GM21526 (cell line): Measurements from ENCODE around the gene MYT1.
"Not testable (repeated sequence)": the region's sequence is repeated elsewhere in the genome, so short reads cannot be mapped to it uniquely, and the experiment has no call there.

Source experiments
- ATAC-seq: cut with Tn5 transposase; IDR thresholded peaks from one replicate; pipeline ENCODE4 v1.9.1; 2021; ENCODE audit warnings: moderate library complexity; ENCODE audit not compliant: unreplicated experiment, low FRiP score

MYT1 gene

DNA sequence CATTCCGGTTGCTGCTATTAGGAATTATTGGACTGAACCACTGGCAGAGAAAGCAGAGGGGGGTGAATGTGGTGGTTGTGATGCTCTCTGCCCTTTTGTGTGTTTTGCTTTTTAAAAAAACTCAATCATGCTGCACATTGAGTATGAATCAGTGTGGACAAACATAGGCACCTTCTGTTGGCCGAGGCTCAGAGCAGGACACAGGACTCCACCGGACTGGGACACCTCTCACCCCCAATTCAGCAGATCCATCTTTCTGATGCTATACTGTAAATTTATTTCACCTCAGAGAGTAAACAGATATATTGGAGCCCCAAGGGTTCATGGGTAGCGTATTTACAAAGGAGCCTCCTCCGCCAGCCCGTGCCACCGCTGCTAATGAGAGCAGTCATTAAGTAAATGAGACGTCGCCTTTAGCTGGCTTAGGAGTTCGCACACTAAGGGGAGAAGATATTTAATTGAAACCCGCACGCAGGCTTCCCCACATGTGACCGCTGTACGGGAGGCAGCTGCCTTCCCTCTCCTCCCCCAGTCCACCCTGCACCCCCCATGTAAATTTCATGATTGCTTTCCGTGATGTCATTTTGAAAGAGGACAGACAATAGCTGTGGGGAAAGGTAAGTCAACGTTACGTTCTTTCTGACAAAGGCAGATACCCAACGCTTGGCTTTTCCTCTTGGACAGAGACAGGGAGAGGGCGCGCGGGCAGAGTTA lies at the start of gene MYT1:
Gene MYT1 (plus strand): TSS at position 330 of the 714 bp plus-strand sequence. CDS start 34,410 bp downstream, outside the sequence.
- ATAC-seq = no peak

DNA sequence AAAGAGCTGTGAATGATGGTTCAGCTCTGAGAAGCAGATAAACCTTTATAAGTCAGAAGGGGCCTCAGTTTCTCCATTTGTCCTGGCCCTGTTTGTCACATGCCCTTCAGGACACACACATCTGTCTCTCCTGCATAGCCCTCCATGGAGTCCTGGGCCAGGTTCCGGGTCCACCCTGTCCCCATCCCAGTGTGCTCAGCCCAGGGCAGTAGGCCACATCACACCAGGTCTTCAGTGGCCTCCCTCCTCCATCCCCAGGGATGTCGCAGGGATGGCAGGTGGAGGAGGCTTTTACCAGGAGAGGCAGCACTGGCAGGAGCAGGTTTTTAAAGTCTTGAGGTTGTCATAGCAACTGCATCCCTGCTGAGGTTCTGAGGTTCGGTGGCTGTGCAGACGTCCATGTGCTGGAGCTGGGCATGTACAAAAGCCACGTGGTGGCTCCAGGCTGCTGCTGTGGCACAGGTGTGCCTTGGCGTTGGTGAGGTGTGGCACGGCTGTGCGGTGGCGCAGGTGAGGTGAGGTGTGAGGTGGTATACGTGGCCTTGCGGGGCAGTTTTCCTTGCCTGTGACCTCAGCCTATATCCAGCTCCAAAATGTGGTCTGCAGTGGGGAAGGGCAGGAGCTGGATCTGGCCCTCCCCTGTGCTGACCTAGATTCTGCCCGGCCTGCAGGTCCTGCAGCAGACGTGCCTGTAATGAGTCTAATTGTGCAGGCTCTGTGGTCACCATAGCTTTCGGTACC lies 48.9 kb upstream of the MYT1 start:
- ATAC-seq = no peak

DNA sequence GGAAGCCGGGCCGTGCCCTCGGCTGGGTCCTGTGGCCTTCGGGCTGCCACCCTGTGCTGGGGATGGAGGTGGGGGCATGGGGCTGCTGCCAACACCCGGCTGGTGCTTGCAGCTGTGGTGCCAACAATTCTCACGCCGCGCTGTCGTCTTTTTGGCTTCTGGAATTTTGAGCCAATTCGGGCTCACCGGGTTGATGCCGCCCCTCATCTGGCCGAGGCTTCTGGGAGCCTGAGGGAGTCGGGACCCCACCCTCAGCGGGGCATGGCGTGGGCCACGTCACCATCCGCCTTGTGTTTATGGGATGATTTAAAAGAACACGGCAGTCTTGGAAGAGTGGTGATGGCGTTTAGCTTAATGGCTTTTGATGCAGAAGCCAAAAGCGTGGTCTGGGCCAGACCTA lies 48.2 kb upstream of the MYT1 start:
- ATAC-seq = no peak

DNA sequence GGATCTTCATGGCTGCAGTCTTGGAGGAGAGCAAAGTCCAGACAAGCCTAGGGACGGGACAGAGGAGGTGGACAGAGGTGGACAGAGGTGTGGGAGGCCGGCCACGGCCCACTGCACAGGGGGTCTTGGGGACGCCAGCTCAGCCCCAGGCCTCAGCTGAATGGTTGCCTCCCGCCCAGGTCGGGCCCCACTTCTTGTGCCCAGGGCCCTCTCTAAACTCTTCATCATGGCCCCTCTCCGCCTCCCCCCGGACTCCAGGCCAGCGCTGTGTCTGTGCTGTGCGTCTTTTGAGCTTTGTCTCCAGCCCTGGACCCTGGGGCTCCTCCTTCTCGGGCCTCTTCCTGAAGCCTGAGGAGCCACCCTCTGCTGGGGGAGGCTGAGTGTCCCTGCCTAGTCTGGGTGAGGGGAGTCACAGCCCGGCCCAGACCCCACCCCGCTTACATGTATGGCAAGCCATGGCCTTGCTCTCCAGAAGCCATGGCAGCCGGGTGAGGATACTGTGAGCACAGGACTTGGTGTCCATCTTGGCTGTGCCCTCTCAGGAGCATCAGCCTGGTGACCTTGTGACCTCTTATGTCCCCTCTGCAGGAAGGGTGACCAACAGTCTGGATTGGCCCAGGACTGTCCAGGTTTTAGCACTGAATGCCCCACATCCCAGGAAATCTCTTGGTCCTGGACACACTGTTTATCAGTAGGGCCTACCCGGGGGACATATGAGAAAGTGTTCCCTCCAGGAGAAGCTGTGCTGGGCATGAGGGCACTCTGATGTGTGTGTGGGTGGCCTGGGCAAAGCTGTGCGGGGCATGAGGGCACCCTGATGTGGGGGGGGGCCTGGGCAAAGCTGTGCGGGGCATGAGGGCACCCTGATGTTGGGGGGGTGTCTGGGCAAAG lies 47.5 kb upstream of the MYT1 start:
- ATAC-seq = no peak

DNA sequence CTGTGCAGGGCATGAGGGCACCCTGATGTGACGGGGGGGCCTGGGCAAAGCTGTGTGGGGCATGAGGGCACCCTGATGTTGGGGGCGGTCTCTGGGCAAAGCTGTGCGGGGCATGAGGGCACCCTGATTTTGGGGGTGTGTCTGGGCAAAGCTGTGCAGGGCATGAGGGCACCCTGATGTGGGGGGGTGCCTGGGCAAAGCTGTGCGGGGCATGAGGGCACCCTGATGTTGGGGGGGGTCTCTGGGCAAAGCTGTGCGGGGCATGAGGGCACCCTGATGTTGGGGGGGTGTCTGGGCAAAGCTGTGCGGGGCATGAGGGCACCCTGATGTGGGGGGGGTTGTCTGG lies 46.8 kb upstream of the MYT1 start:
- ATAC-seq = not testable (repeated sequence)

DNA sequence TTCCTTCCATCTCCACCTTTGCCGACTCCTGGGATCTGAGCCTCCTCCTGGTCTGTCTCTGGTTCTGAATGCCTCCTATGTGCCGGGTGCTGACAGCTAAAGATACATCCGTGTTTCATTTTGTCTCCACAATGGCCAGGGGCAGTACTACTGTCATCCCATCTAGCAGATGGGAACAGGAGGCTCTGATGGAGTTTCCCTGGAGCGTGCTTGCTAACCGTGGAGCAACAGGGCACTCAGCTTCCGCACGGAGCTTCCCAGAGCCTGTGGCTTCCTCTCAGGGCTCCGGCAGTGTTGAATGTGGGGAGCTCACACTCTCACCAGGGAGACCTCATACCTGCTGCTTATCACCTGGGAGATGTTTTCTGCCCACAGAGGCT lies 45.0 kb upstream of the MYT1 start:
- ATAC-seq = no peak

DNA sequence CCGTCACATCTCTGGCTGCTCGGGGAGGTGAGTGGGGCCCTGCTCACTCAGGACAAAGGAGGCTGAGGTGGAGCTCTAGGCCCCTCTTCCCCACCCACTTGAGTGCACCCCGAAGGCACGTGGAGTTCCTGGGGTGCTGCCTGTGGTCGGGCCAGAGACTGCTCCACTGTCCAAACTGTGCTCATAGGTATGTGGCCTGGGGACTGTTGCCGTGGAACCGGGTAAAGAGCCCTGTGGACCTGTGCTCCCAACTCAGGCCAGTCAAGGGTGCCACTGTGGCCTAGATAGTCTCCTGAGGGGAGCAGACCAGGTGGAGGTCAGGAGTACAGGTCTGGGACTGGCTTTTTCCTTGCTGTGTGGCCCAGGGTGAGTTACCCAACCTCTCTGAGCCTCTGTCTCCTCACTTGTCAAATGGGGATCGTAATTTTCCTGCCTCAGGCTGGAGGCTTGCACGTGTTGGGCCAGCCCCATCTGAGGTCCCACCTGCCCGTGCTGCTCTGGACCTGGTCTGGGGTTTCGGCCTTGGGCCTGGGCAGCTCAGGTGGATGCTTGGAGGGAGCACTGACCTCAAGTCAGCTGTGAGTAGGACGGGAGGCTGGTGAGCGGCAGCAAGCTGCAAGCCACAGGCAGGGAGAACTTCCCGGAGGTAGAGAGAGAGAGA lies 44.4 kb upstream of the MYT1 start:
- ATAC-seq = no peak

DNA sequence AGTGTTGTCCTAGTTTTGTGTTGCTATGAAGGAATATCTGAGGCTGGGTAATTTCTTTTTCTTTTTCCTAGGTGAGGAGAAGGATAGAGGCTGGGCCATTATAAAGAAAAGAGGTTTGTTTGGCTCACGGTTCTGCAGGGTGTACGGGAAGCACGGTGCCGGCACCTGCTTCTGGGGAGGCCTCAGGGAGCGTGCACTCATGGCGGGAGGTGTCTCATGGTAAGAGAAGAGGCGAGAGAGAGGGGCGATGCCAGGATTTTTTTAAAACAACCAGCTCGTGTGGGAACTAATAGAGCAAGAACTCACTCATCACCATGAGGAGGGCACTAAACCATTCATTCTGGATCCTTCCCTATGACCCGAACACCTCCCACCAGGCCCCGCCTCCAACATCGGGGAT lies 42.7 kb upstream of the MYT1 start:
- no peak for ATAC-seq

DNA sequence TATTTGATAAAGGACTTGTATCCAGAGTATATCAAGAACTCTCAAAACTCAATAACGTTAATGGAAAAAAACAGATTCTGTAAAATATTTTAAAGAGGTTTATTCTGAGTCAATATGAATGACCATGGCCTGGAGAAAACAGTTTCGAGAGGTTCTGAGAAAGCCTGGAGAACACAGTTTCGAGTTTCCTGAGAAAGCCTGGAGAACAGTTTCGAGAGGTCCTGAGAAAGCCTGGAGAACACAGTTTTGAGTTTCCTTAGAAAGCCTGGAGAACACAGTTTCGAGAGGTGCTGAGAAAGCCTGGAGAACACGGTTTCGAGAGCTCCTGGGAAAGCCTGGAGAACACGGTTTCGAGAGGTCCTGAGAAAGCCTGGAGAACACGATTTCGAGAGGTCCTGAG lies 41.3 kb upstream of the MYT1 start:
- not testable (repeated sequence) for ATAC-seq

DNA sequence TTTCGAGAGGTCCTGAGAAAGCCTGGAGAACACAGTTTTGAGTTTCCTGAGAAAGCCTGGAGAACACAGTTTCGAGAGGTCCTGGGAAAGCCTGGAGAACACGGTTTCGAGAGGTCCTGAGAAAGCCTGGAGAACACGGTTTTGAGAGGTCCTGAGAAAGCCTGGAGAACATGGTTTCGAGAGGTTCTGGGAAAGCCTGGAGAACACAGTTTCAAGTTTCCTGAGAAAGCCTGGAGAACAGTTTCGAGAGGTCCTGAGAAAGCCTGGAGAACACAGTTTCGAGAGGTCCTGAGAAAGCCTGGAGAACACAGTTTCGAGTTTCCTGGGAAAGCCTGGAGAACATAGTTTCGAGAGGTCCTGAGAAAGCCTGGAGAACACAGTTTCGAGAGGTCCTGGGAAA lies 40.7 kb upstream of the MYT1 start:
- ATAC-seq = not testable (repeated sequence)

DNA sequence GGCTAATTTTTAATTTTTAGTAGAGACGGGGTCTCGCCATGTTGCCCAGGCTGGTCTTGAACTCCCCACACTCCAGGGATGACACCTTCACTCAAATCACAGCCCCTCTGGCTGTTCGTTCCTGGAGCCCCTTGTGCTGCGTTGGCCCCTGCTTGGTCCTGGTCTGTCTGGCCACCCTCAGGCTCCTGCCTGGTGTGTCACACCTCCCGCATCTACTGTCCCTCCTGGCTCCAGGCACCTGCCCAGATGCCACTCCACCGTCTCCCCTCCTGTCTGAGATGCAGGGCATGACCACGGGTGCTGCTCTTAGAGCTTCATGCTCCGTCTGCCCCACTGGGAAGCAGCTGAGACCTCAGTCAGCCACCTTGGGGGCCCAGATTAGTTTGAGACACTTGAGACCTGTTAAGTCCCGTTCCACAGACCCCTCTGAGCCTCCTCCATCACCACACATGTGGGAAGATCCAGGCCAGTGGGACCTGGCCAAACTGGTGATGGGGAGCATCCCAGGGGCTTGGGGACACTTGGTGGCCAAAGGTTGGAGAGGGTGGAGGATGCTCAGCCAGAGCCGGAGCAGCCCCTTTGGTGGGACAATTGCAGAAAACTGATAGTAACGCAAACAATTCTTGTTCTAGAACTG lies 35.0 kb upstream of the MYT1 start:
- ATAC-seq = no peak

DNA sequence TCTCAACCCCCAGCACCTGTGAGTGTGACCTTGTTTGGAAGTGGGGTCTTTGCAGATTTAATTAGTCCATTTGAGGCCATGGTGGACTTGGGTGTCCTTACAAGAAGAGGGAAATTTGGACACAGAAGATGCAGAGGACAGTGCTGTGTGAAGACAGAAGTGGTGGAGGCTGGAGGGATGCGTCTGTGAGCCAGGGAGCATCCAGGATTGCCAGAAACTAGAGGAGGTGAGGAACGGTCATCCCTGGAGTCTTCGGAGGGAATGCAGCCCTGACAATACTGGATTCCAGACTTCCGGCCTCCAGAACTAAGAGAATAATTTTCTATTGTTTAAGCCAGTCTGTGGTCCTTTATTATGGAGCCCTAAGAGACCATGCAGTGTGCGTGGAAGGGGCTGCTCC lies 34.0 kb upstream of the MYT1 start:
- ATAC-seq = no peak

DNA sequence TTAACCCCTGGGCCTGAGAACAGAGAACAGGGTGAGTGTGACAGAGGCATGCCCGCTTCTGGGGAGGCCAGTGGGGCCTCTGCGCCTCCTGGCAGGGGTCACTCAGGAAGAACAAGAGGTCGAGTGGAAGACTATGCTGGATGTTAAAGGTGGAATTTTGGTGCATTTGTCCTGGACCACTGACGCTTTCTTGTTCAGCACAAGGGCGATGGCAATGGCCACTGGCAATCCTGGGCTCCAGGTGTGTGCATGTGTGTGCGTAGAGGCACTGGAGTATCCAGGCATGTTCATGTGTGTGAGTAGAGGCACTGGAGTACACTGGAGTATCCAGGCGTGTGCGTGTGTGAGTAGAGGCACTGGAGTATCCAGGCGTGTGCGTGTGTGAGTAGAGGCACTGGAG lies 33.4 kb upstream of the MYT1 start:
- no peak for ATAC-seq

DNA sequence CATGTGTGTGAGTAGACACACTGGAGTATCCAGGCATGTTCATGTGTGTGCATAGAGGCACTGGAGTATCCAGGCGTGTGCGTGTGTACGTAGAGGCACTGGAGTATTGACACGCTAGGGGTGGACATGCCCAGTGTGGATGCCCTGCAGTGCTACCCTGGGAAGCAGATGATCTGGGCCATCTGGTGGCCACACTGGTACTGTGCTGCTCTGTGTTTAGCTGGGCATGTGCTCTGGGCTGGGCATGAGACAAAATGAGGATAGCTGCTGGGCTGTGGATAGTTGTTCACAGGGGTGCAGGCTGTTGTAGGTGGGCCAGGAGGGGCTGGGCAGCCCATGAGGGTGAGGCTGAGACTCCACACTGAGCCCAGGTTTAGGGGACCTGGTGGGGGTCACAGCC lies 32.8 kb upstream of the MYT1 start:
- no peak for ATAC-seq

DNA sequence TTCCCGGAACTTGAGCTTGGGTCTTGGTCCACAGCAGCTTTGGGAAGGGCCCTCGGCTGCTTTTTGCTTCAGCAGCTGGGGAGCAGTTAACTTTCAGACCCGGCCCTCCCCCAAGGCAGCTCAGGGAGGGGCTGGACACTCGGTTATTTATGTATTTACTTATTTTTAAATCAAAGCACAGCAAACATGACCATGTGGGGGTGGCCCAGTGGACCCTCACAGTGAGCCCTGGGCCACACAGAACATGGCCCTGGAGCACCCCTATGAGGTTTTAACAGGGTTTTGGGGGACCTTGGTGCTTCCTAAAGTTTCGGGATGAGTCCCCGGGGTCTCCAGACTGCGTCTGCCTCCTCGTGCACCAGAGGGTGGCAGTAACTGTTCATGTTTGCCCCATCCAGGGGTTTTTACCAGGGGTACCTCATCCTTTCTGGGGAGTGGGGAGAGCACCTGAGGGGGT lies 30.3 kb upstream of the MYT1 start:
- ATAC-seq = no peak

DNA sequence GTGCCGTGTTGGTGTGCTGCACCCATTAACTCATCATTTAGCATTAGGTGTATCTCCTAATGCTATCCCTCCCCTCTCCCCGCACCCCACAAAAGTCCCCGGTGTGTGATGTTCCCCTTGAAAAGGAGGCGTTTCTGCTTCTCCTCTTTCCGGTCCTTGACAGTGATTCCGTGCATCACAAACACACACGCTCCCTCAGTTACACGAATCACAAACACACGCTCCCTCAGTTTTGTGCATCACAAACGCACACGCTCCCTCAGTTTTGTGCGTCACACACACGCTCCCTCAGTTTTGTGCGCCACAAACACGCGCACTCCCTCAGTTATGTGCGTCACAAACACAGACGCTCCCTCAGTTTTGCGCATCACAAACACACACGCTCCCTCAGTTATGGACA lies 29.5 kb upstream of the MYT1 start:
- ATAC-seq = not testable (repeated sequence)

DNA sequence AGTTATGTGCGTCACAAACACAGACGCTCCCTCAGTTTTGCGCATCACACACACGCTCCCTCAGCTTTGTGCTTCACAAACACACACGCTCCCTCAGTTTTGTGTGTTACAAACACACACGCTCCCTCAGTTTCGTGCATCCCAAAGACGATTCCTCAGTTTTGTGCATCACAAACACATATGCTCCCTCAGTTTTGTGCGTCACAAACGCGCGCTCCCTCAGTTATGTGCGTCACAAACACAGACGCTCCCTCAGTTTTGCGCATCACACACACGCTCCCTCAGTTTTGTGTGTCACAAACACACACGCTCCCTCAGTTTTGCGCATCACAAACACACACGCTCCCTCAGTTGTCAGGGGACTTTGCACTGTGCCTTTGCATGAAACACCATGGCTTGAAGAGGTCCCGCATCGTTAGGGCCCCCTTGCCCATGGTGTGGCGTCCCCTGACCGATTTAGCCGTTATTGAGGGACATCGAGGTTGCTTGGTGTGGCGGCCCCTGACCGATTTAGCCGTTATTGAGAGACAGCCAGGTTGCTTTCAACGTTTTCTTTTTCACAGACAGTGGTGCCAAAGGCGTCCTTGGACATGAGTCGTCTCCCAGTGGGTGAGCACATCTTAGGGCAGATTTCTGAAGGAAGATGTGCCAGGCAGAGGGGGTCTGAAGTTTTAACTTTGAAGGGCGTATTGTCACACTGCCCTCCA lies 28.1 kb upstream of the MYT1 start:
- ATAC-seq = no peak

DNA sequence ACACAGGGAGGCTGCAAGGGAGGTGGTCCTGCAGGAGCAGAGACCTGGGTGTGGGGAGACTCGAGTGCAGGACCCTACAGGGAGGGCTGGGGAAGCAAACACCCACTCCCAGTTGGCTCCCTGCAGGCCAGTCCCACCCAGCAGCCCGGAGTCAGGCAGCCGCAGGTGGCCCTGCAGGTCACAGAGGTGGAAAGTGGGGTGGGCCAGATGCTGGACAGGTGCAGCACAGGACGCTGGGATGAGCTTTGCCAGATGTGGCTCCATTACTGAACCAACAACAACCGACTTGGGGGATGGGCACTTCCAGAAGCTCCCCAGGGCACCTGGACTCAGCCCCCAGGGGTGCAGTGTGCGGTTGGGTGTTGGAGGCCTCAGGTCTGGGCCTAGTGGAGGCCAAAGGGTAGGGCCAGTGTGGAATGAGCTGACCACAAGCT lies 26.6 kb upstream of the MYT1 start:
- ATAC-seq = no peak

DNA sequence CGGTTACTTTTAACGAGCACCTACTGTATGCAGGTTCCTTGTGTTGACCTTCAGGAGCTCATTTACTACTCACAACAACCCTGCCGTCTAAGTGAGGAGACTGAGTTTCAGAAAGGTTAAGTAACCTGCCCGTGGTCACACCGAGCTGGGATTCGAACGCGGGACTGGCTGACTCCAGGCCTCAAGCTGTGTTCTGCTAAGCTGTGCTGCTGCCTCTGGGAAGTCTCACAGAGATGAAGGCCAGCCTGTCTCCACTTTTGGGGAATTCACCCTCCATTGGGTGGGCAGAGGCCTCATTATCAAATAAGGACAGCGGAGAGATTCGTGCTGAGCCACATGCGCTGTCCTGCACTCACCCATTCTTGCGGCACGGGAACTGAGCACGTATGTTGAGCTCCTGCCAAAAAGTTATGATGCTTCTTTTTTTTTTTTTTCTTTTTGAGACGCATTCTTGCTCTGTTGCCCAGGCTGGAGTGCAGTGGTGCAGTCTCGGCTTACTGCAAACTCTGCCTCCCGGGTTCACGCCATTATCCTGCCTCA lies 25.9 kb upstream of the MYT1 start:
- no peak for ATAC-seq
